Measurements from ENCODE around the gene RAB26.

GRCh38 chr16:2171601-2172178 is 23.3 kb downstream of the RAB26 start:
- no peak for TF ChIP-seq CTCF (IDR thresholded peaks at IDR 0.05)
- TF ChIP-seq POLR2A (IDR thresholded peaks at IDR 0.05), result no peak
- TF ChIP-seq POLR2AphosphoS5 (IDR thresholded peaks at IDR 0.05), result no peak
